Central memory CD4-positive, alpha-beta T cell (primary cell): ENCODE results near the gene COL24A1.
"Not testable (repeated sequence)": the region's sequence is repeated elsewhere in the genome, so short reads cannot be mapped to it uniquely, and the experiment has no call there.

Experiments
- DNase-seq: peaks from one replicate; pipeline ENCODE4 v3.0.0; 2022

The COL24A1 gene

DNA sequence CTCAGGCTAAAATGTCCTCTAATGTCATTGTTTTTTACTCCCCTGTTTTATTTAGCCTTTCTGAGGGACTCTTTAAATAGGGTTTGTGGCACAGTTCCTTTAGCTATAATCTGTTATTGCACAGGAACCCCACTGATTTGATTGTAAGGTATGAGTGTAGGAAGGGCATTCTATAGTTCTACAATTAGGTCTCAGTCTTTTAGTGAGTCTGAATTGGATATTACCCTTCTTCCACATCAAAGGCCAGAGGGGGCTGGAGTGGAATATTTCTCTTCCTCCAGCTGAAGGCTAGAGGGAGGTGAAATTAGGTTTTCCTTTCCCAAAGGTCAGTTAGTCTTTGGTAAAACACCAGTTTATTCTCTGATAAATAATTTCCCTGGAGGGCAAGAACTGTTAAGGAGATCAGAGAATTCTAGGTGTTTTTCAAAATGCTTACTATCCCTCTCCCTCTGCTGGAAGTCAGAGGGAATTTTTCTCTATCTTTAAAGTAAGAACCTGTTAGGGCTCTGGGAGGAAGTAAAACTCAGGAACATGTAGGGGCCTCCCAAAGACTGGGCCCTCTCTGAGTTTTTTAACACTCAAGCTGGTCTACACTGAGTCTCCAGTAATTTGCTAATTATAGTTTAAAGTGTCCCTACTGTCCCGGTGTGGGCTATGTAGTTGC lies 272.1 kb downstream of the COL24A1 start:
- no peak for DNase-seq

DNA sequence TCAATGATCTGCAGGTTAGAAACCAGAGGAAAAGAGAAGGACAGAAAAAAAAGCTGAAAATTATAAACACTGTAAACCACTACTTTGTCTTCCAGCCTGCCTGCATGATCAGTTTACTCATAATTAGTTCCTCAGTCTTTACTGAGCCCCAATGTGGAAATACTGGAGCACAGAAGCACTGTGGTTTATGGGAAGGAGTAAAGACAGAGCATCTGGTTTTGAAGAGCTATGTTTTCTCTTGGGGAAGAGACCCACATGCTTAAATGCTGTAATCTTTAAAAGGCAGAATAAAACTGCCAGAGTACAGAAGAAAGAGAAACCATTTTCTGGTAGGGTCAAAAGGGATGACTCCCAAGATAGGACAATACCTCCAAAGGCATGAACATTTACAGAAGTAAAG lies 289.4 kb downstream of the COL24A1 start:
- DNase-seq: no peak

DNA sequence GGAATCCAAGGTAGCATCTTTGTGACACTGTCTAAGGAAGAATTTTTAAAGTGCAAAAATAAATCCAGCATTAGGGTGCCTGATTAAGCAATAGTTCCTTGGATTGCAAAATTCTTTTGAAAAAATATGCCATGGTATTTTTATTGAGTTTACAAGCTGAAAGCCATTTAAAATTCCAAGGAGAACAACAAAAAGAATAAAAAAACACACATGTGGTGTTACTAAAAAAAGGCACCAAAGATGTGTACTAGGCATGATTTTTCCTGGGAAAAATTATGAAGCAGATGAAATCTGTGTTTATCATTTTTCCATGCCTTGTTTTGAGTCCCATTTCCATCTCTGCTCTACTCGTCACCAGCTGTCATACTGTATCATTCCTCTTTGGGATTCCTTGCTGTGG lies 291.4 kb downstream of the COL24A1 start:
- no peak for DNase-seq

- no peak for DNase-seq
These were observed 291.8 kb downstream of the COL24A1 start for GRCh38 chr1:85864727-85865126.

DNA sequence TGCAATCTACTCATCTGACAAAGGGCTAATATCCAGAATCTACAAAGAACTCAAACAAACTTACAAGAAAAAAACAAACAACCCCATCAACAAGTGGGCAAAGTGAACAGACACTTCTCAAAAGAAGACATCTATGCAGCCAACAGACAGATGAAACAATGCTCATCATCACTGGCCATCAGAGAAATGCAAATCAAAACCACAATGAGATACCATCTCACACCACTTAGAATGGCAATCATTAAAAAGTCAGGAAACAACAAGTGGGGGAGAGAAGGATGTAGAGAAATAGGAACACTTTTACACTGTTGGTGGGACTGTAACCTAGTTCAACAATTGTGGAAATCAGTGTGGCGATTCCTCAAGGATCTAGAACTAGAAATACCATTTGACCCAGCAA lies 292.9 kb downstream of the COL24A1 start:
- DNase-seq: not testable (repeated sequence)

DNA sequence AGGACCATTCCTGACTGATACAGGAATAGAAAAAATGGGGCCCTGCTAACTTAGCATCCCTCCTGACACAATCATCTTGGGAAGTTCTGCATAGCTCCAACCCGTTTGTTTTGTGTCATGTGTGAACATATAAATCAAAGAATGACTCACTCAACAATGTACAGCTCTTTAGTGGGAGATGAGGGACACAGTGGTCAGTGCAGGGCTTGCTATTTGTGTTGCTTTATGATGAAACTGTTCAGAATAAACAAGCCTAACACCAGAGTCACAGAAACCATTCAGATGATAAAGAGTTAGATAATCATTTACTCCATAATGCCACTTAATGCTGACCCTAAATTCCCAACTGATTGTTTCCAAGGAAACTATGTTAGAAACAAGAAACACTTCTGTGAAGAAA lies 294.1 kb downstream of the COL24A1 start:
- no peak for DNase-seq

DNA sequence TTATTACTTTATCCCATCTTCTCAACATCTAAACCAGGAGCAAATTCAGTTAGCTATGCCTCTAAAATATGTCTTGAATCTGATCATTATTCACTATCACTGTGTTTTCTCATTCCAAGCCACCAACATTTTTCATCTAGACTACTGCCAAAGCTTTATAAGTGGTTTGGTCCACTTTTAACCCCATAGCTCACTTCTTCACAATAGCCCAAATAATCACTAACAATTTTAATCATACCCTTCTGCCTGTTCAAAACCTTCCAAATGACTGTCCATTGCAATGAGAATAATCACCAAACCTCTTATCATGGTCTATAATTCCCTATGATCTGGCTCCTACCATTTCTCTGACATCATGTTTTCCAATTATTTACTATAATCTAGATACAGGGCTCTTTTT lies 298.6 kb downstream of the COL24A1 start:
- no peak for DNase-seq

DNA sequence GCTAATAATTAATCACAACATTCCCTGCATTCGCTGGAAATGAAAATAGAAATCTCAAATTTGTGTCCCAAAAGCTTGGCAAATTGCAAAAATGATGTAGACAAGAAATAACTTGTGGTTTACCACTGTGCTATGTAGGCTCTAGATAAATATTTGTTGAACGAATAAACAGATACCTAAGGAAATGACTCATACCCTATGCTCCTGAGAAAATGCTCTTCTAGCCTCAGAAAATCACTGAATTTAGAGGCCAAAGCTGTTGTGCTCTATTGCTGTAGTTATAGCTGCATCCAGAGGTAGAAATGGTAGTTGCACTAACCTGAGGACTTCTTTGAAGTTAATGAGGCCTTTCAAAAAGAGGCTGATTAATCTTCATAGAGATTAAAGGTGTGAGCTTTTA lies 306.3 kb downstream of the COL24A1 start:
- DNase-seq: no peak

DNA sequence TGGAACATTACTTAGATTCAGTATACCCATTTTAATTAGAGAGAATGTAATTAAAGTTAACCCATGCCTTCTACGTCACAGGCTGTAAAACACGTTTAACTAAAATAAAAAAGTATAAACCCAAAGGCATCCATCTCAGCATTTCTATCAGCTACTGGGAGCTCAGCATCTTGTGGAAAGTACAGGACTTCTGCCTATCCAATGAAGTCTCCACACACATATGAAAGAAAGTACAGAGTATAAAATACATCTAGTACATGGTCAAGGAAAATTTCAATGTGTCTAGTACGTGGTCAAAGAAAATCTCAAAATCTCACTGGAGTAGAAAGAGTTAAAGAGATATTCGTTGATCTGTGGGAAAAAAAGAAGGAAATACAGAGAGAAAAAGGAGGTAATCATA lies 306.9 kb downstream of the COL24A1 start:
- DNase-seq: no peak

- no peak for DNase-seq
These were observed 309.2 kb downstream of the COL24A1 start for GRCh38 chr1:85847356-85847755.

DNA sequence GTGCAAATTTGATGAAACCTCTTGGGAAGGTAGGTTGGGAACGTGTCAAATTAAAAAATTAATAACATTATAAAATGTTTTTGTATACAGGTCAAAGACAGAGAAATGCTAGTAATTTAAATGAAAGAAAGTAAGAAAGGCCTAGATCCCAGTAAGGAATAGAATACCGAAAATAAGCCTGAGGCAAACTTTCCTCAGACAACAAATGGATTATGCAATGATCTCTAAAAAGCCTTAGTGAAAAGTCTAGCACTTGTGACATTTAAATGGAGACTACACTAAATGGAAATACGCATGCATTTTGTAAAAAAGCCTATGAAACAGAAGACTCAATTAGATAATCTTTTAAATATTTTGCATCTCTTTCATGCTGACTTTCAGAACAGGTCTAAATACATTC lies 309.9 kb downstream of the COL24A1 start:
- DNase-seq: no peak

DNA sequence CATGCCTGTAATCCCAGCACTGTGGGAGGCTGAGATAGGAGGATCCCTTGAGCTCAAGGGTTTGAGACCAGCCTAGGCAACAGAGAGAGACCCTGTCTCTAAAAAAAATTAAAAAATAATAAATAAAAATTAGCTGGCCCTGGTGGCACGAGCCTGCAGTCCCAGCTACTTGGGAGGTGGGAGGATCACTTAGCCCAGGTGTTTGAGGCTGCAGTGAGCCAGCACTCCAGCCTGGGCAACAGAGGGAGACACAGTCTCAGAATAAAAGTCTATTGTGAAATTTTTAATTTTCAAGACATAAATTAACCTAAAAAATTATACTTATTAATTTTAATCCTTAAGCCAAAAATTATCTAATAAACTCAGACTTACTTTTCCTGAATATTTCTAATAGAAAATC lies 317.1 kb downstream of the COL24A1 start:
- no peak for DNase-seq

DNA sequence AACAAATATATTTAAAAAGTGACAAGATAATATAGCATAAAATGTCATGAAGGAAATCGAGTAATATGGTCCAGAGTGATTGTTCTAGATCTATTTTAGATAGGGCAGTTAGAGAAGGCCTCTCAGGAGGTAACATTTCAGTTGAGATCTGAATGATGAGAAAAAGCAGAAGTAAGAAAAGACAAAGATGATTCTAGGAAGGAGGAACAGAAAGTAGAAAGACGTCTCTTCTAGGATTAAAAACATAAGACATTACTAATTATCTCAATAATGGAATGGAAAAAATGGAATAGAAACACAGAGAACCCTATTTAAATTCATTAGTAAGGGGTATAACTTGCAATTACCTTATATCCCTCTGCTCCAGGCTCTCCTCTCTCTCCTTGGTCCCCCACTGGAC lies 318.3 kb downstream of the COL24A1 start:
- DNase-seq: no peak

DNA sequence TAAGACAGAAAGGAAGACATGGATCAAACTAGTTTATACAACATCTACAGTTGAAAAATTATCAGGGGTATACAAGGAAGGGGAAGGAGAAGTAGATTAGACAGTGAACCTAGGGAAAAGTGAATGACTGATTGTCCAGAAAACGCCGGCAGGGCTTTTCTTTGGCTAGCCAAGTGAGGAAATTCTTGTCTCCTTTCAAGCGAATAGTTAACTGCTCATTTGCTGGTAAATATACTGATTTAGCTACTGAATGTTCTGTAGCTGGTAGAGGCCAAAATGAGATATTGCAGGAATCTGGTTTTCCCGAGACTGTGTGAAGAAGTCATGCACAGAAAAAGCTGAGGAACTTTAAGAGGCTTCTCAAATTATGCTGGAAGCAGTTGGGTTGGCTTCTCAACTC lies 319.8 kb downstream of the COL24A1 start:
- DNase-seq: no peak

DNA sequence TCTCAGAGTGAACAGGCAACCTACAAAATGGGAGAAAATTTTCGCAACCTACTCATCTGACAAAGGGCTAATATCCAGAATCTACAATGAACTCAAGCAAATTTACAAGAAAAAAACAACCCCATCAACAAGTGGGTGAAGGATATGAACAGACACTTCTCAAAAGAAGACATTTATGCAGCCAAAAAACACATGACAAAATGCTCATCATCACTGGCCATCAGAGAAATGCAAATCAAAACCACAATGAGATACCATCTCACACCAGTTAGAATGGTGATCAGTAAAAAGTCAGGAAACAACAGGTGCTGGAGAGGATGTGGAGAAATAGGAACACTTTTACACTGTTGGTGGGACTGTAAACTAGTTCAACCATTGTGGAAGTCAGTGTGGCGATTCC lies 323.4 kb downstream of the COL24A1 start:
- DNase-seq: not testable (repeated sequence)

DNA sequence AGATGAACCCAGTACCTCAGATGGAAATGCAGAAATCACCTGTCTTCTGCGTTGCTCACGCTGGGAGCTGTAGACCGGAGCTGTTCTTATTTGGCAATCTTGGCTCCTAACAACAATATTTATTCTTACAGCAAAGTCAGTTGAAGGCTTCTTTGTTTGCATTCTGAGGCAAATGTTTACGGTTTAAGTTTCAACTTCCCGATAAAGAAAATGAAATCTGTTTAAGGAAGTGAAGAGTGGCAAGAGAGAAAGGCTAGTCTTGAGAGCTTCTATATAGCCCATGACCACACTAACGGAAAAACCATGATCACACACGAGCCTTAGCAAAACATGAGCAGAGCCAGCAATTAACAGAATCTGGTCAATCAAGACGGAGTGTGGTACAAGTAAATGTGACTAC lies 325.7 kb downstream of the COL24A1 start:
- DNase-seq: no peak

- DNase-seq: no peak
These were observed 332.3 kb downstream of the COL24A1 start for GRCh38 chr1:85824066-85824840.

GRCh38 chr1:85822696-85823095 lies 333.9 kb downstream of the COL24A1 start:
- no peak for DNase-seq

DNA sequence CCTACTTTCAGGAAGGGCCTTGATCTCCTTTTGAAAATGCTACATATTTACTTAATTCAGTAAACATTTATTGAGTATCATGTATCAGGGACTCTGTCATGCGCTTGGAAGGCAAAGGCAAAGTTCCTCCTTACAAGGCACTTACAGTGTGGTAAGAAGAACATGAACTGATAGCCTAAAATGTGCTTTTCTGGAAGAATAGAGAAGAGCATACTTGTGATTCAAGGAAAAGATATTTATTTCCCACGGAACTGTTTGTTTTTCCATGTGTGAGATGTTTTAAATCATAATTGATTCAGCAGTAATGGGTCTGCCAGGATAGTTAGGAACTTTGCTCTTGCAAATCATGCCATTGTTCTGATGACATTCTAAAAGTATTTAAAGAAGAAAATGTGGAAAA lies 338.2 kb downstream of the COL24A1 start:
- DNase-seq: no peak

GRCh38 chr1:85816606-85817005 lies 340.0 kb downstream of the COL24A1 start:
- no peak for DNase-seq

DNA sequence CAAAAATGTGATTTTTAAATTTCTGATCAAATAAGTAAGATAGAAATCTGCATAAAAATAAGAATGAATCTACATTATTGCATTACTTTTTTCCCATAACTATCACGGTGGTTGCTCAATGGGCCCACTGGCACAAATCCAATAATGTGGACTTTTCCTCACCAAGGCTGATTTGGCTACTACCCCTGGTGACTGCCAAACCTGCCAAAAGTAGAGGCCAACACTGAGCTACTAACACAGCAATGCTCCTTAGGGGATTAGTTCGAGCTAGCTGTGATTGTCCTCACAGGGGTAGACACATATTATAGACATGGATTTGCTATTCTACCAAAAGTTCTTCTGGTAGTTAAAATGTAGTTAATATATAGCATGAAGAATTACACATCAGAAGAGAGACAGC lies 340.7 kb downstream of the COL24A1 start:
- DNase-seq: no peak

DNA sequence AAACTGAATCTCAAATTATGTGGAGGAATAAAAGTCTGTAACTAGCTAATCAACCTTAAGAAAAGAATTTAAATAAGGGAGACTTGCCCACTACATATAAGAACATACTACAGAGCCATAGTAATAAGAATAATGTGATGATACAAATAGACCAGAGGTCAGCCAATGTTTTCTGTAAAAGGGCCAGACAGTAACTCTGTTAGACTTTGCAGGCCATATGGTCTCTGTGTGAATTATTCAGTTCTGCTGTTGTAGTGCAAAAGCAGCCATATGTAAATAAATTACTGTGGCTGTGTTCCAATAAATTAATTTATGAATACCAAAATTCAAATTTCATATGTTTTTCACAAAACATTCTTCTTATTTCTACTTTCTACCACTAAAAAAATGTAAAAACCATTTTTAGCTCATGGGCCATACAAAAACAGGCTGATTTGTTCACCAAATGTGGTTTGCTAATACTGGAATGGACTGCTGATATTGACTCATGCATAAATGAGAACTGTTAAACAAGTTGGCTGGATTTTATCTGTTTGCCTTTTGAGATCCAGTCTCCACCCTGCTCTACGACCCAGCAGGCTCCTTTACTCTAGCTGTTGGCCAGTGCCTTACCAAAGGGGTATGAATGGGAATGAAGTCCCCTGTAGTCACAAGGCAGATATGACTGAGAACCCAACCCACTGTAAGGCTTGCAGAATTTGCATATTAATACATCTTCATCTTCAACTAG lies 350.2 kb downstream of the COL24A1 start:
- DNase-seq: no peak

DNA sequence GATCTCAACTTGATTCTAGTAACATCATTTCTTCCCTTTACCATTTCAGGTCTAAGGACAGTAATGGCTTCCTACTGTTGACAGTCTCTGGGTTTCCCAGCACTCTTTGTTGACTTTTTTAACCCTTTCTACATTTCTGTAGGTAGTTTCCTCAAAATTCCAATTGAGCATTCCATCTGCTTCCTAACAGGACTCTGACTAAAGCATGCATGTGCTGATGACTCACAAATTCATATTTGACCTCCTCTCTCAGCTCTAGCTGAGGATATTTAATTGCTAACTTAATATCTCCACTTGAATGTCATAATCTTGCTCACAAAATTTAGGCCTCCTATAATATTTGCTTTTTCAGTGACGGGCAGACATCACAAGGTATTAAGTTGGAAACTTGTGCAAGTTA lies 355.1 kb downstream of the COL24A1 start:
- DNase-seq: no peak

GRCh38 chr1:85799737-85800136 lies 356.8 kb downstream of the COL24A1 start:
- DNase-seq: no peak
